ENCODE measurements around the gene FOS.

FOS gene

DNA sequence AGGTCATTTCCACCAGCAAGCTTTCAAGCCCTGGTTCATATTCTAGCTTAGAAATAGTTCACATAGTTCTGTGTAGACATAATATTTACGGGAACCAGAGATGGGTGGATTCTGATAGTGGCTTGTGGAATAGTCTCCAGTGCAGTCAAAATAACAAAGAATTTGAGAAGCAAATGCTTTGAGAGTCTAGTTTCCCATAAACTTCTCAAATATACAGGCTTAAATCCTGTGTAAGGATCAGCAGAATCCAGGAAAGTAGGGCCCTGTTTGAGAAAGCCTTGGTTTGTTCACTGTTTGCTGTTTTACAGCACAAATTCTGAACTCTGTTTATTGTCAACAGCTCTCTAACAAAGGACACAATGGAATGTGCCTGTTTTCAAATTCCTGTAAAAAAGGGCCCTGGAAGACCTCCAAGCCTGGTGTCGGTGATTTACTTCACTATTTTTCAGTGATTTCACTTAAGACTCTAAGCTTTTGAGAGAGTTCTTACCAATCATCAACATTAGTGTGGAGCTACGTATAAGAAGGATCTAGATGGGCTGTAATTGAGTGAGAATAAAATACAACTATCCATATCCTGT lies 11.4 kb upstream of the FOS start:
- no peak for DNase-seq (ENCODE audit: low spot score)
- TF ChIP-seq, protein P1, sequence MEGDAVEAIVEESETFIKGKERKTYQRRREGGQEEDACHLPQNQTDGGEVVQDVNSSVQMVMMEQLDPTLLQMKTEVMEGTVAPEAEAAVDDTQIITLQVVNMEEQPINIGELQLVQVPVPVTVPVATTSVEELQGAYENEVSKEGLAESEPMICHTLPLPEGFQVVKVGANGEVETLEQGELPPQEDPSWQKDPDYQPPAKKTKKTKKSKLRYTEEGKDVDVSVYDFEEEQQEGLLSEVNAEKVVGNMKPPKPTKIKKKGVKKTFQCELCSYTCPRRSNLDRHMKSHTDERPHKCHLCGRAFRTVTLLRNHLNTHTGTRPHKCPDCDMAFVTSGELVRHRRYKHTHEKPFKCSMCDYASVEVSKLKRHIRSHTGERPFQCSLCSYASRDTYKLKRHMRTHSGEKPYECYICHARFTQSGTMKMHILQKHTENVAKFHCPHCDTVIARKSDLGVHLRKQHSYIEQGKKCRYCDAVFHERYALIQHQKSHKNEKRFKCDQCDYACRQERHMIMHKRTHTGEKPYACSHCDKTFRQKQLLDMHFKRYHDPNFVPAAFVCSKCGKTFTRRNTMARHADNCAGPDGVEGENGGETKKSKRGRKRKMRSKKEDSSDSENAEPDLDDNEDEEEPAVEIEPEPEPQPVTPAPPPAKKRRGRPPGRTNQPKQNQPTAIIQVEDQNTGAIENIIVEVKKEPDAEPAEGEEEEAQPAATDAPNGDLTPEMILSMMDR (IDR thresholded peaks at IDR 0.05; ENCODE audit: extremely low read depth, insufficient read depth, missing control alignments): no peak
- in situ Hi-C loops (cut with MboI; ENCODE audit: low pct_unique_long_range_greater_than_20kb, low sequenced_read_pairs, unreplicated experiment): no loop called here

DNA sequence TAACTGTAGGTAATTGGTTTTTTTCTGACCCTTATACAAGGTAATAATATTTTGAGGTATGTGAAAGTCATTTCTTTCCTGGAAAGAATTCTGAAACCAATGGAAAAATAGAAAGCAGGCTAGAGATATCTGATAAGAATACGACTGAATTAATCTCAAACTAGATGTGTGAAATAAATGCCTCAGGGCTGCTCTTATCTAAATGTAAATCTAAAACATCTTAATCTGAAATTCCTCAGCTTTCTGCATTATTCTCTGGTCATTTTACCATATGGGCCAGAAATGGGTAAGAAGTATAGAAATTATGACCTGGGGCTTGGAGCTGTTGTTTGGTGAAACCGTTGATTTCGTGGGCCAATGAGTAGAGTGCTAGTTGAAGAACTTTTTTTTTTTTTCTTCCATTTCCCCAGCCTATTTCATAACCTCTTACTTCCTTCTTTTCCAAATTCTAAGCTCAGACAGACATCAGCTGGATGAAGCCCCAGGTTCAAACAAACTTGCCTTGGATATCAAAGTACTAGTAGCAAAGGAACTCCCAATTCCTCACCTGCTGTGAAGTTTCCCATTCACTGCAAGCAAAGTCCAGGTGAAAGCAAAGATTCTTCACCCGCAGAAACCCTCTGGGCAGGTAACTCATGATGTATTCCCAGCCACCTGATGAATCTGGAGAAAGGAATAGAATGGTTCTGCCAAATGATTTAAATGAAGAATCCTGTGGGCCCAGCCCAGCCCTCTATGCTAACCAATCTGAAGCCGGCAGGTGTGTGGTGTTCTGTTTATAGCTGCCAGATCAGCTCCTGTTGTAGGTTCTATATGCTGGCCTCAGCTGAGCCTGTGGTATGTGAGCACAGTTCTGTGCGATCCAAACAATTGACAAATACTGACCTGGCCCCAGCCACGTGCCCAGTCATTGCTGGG lies 9.7 kb upstream of the FOS start:
- no peak for DNase-seq (ENCODE audit: low spot score)
- TF ChIP-seq, protein P1 (IDR thresholded peaks at IDR 0.05; ENCODE audit: extremely low read depth, insufficient read depth, missing control alignments): no peak
- in situ Hi-C loops (cut with MboI; ENCODE audit: low pct_unique_long_range_greater_than_20kb, low sequenced_read_pairs, unreplicated experiment): no loop called here

DNA sequence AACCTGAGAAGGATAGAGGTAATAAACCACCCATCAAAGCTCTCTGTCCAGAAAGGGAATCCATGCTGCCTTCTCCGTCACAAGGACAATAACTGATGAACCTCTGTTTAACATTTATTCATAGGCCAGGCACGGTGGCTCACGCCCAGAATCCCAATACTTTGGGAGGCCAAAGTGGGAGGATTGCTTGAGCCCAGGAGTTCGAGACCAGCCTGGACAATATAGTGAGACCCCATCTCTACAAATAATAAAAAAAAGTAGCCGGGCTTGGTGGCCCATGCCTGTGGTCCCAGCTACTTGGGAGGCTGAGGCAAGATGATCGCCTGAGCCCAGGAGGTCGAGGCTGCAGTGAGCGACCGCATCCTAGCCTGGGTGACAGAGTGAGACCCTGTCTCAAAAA lies 7.1 kb upstream of the FOS start:
- in situ Hi-C loops (cut with MboI; ENCODE audit: low pct_unique_long_range_greater_than_20kb, low sequenced_read_pairs, unreplicated experiment): no loop called here
- TF ChIP-seq, protein P1 (IDR thresholded peaks at IDR 0.05; ENCODE audit: extremely low read depth, insufficient read depth, missing control alignments): no peak
- no peak for DNase-seq (ENCODE audit: low spot score)

DNA sequence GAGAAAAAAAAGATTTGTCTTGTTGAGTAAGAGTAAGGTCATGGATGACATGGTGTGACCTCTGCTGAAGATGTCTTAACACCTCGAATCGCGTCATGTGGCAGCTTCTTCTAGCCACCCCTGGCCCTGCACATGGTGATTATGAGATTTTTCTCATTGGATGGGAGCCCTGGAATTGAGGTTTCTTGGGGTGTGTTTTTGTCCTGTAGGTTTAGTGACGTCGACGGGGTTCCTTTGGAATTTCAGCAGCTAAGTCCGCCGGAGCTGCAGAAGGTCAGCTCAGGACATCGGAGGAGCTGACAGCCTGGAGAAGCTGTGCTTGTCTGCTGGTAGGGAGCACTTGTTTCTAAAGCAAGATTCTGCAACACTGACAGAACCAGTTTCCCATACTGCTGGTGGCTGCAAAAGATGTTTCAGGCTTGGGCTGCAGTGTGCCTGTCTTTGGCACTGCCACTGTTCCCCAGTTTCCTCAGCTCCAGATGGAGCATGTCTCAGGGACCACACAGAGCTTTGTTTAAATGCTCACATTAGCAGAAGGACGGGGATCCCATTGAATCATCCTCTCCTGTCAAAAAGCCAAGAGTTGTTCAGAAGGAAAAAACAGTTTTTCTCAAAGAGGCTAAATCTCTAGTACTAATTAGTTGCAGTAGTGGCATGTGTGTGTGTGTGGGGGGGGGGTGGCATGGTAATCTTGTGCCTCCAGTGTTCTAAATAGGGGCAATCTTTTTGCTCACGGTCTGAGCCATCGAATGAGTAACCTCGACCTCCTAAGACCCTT lies 5.2 kb upstream of the FOS start:
- TF ChIP-seq, protein P1 (IDR thresholded peaks at IDR 0.05; ENCODE audit: extremely low read depth, insufficient read depth, missing control alignments): no peak
- in situ Hi-C loops (cut with MboI; ENCODE audit: low pct_unique_long_range_greater_than_20kb, low sequenced_read_pairs, unreplicated experiment): no loop called here
- no peak for DNase-seq (ENCODE audit: low spot score)

DNA sequence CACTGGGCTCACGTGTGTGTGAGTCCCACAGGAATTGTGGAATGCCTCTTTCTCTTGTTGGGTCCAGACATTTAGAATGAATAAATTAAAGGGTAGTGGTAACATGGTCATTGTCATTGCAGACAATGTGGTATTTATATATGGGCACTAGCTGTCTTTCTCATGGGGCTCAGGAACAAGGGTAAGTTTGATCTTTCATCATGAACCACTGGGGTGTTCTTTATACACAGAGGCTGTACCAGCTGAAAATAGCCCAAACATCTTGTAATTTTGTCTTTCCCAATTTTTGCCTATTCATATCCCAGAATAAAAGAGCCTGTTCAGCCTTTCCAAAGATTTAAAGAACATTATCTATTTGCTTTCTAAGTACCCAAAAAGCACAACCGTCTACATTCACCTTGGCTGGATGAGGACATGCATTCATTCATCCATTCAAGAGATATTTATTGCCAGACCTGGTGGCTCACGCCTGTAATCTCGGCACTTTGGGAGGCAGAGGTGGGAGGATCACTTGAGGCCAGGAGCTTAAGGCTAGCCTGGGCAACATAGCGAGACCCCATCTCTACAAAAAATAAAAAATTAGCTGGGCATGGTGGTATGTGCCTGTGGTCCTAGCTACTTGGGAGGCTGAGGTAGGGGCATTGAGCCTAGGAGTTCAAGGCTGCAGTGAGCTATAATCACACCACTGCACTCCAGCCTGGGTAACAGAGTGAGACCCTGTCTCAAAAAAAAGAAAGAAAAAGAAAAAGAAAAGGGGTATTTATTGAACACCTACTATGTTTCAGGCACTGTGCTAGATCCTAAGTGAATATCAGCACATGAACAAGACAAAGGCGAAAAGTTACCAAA lies 4.4 kb upstream of the FOS start:
- in situ Hi-C loops (cut with MboI; ENCODE audit: low pct_unique_long_range_greater_than_20kb, low sequenced_read_pairs, unreplicated experiment): no loop called here
- DNase-seq (ENCODE audit: low spot score): no peak
- TF ChIP-seq, protein P1 (IDR thresholded peaks at IDR 0.05; ENCODE audit: extremely low read depth, insufficient read depth, missing control alignments): no peak

All from GM13977 (cell line).